Measurements from ENCODE around the gene RALGAPB. TPM values are rescaled to one million over a fixed set of nuclear protein-coding genes. Genes with fewer than 3 reads are reported as not detected.

RALGAPB gene
- total and polyA plus RNA-seq, 9 donors, result 16.4 to 23.6 (median 18.1) TPM

DNA sequence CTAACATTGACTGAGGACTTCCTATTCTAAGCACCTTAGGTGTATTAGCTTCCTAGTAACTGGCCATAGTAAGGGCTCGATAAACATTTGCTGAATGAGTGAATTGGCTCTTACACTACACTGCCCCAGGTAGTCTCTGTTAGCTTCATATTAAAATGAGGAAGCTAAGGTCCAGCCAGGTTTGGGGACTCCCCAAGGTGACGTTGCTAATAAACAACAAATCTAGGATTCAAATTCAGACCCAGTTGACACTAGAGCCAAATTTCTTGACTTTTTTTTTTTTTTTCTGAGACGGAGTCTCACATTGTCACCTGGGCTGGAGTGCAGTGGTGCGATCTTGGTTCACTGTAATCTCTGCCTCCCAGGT is 145.2 kb downstream of the RALGAPB start:
- H3K4me1 ChIP-seq (ENCODE audit: control insufficient read depth, insufficient read depth, low read length), result no peaks in the 10 kb centered on the region
- H3K27ac ChIP-seq (ENCODE audit: low read length), result no peak overlapping the region
- 80% methylated on average over 4 of the region's 4 CpGs for WGBS (ENCODE audit: insufficient coverage)
- no peak overlapping the region for H3K4me3 ChIP-seq (ENCODE audit: low read length)
- H3K27me3 ChIP-seq (ENCODE audit: control insufficient read depth, insufficient read depth, low read length), result peaks cover 31% of the 10 kb centered on the region
- H3K9me3 ChIP-seq (replicated peaks; ENCODE audit: control insufficient read depth, low read depth, low read length), result no peaks in the 10 kb centered on the region
- DNase-seq, result no peak
- H3K36me3 ChIP-seq (ENCODE audit: control insufficient read depth, insufficient read depth, low read length), result no peaks in the 10 kb centered on the region

DNA sequence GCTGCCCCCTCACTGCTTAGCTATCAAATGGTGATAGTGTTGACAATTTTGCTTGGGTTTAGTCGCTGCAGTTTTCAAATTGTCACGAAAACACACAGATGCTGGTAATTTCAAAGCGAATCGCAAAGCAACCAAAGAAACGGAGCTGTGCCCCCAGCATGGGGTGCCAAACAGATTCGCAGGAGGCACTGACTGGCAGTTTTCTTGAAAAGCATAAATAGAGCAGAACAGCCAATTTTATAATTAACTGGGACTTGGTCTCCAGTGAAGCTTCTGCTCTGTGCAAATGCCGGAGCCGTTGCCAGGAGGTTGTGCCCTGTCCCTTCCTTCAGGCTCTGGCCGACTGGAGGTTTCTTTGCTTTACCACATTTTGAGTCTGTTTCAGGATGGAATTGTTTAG is 147.8 kb downstream of the RALGAPB start:
- Histone ChIP-seq H3K27ac (ENCODE audit: low read length) (no peak overlapping the region), H3K4me3 (ENCODE audit: low read length) (no peak overlapping the region), H3K9me3 (replicated peaks; ENCODE audit: control insufficient read depth, low read depth, low read length) (no peaks in the 10 kb centered on the region), H3K36me3 (ENCODE audit: control insufficient read depth, insufficient read depth, low read length) (no peaks in the 10 kb centered on the region), H3K27me3 (ENCODE audit: control insufficient read depth, insufficient read depth, low read length) (peaks cover 28% of the 10 kb centered on the region), H3K4me1 (ENCODE audit: control insufficient read depth, insufficient read depth, low read length) (no peaks in the 10 kb centered on the region)
- 74% methylated on average over 7 of the region's 9 CpGs for WGBS (ENCODE audit: insufficient coverage)
- DNase-seq, result no peak

DNA sequence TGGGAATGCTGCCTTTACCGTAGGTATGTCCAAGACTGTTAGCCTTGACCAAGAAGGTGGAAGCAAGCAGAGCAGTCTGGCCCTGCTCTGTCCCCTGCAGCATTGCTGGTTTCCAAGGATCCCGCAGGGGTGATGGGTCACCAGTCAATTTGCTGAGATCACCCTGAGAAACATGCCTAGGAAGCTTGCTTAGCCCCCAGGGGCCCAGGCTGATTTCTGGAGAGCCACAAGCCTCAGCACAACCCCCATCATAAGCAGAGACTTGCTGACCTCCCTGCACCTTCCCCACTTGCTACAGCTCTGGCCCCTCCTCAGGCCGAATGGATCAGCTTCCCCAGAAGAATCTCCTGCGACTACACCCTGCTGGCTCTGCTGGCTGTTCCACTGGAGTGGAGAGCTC is 150.4 kb downstream of the RALGAPB start:
- Histone ChIP-seq H3K27ac (ENCODE audit: low read length) (no peak overlapping the region), H3K27me3 (ENCODE audit: control insufficient read depth, insufficient read depth, low read length) (peaks cover 18% of the 10 kb centered on the region), H3K4me1 (ENCODE audit: control insufficient read depth, insufficient read depth, low read length) (no peaks in the 10 kb centered on the region), H3K36me3 (ENCODE audit: control insufficient read depth, insufficient read depth, low read length) (no peaks in the 10 kb centered on the region), H3K4me3 (ENCODE audit: low read length) (no peak overlapping the region), H3K9me3 (replicated peaks; ENCODE audit: control insufficient read depth, low read depth, low read length) (no peaks in the 10 kb centered on the region)
- WGBS (ENCODE audit: insufficient coverage), result 49% methylated on average over 2 of the region's 4 CpGs
- no peak for DNase-seq

DNA sequence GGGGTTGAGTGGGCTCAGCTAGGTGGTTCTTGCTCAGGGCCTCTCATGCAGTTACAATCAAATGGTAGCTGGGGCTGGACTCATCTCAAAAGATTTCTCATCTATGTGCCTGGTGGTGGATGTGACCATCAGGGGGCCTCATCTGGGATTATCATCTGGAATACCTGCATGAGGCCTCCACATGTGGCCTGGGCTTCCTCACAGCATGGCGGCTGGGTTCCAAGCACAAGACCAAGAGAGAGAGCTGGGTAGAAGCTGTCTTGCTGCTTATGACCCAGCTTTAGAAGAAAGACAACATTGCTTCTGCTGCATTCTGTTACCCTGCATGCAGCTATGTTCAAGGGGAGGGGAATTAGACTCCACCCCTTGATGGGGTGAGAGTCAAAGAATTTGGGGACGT is 151.4 kb downstream of the RALGAPB start:
- no peaks in the 10 kb centered on the region for H3K9me3 ChIP-seq (replicated peaks; ENCODE audit: control insufficient read depth, low read depth, low read length)
- H3K27me3 ChIP-seq (ENCODE audit: control insufficient read depth, insufficient read depth, low read length), result peaks cover 15% of the 10 kb centered on the region
- 85% methylated on average over 1 of the region's 2 CpGs for WGBS (ENCODE audit: insufficient coverage)
- no peaks in the 10 kb centered on the region for H3K4me1 ChIP-seq (ENCODE audit: control insufficient read depth, insufficient read depth, low read length)
- no peak overlapping the region for H3K4me3 ChIP-seq (ENCODE audit: low read length)
- no peaks in the 10 kb centered on the region for H3K36me3 ChIP-seq (ENCODE audit: control insufficient read depth, insufficient read depth, low read length)
- H3K27ac ChIP-seq (ENCODE audit: low read length), result no peak overlapping the region
- no peak for DNase-seq

DNA sequence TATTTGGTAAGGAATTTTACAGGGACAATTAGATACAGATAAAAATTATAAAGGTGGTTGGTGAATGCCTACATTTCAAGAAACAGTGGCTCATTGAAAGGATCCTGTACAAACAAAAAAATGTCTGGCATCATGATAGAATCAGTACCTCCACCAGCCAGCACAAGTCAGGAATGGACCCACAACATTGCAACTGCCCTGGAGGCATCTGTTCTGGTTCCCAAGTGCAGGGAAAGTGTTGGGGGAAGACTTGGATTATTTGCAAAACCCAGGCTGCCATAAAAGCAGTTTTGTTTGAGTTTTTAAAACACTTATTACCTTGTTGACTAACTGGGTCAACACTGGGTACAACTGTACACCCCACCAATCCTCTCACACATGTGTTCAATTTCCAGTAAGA is 153.3 kb downstream of the RALGAPB start:
- H3K36me3 ChIP-seq (ENCODE audit: control insufficient read depth, insufficient read depth, low read length), result no peaks in the 10 kb centered on the region
- no peak for DNase-seq
- no peaks in the 10 kb centered on the region for H3K4me1 ChIP-seq (ENCODE audit: control insufficient read depth, insufficient read depth, low read length)
- no peak overlapping the region for H3K27ac ChIP-seq (ENCODE audit: low read length)
- no peak overlapping the region for H3K4me3 ChIP-seq (ENCODE audit: low read length)
- peaks cover 13% of the 10 kb centered on the region for H3K27me3 ChIP-seq (ENCODE audit: control insufficient read depth, insufficient read depth, low read length)
- no peaks in the 10 kb centered on the region for H3K9me3 ChIP-seq (replicated peaks; ENCODE audit: control insufficient read depth, low read depth, low read length)

DNA sequence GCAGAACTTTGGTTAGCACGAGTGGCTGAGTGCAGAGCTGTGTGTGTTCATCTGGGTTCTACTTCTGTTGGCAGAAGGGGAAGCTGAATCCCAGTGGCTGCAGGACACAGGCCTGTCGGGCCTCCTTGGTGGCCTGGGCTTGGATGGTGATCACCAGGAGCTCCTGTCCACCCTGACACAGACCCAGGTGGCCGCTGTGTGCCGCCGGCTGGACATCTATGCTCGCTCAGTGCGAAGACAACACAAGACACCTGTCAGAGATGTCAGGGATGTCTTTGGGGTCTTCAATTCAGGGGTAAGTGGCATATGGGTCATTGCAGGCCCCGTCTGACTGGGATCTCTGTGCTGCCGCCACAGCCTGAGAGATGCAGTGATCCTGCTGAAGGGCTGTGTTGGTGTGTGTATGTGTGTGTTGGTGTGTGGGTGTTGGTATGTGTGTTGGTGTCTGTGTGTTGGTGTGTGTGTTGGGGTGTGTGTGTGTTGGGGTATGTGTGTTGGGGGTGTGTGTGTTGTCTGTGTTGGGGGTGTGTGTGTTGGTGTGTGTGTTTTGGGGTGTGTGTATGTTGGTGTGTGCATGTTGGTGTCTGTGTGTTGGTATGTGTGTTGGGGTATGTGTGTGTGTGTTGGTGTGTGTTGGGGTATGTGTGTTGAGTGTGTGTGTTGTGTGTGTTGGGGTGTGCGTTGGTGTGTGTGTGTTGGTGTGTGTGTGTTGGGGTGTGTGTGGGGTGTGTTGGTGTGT is 154.4 kb downstream of the RALGAPB start:
- H3K4me3 ChIP-seq (ENCODE audit: low read length), result no peak overlapping the region
- H3K36me3 ChIP-seq (ENCODE audit: control insufficient read depth, insufficient read depth, low read length), result no peaks in the 10 kb centered on the region
- DNase-seq, result no peak
- H3K9me3 ChIP-seq (replicated peaks; ENCODE audit: control insufficient read depth, low read depth, low read length), result no peaks in the 10 kb centered on the region
- WGBS (ENCODE audit: insufficient coverage), result 79% methylated on average over 10 of the region's 10 CpGs
- H3K27me3 ChIP-seq (ENCODE audit: control insufficient read depth, insufficient read depth, low read length), result peaks cover 10% of the 10 kb centered on the region
- no peak overlapping the region for H3K27ac ChIP-seq (ENCODE audit: low read length)
- no peaks in the 10 kb centered on the region for H3K4me1 ChIP-seq (ENCODE audit: control insufficient read depth, insufficient read depth, low read length)

Other genes starting within 250 kb of the RALGAPB start
- 8.7 TPM for gene KIAA1755, start 212.1 kb upstream of the RALGAPB start, total RNA-seq
- 10 to 100 TPM in 4 of 8 donors, 1 to 10 TPM in 4; 5.0 to 19.6 (median 10.4) TPM for gene KIAA1755, start 212.1 kb upstream of the RALGAPB start, polyA plus RNA-seq (ENCODE audit: insufficient read depth in 1 of 8, insufficient read length in 8 of 8, low replicate concordance in 1 of 8)
- gene BPI, start 168.7 kb upstream of the RALGAPB start, total RNA-seq, result 0.40 TPM
- 1 to 10 TPM in 3 of 8 donors, under 1 TPM in 5; 0.45 to 2.7 (median 0.86) TPM for gene BPI, start 168.7 kb upstream of the RALGAPB start, polyA plus RNA-seq (ENCODE audit: insufficient read depth in 1 of 8, insufficient read length in 8 of 8, low replicate concordance in 1 of 8)
- not detected for gene LBP, start 126.4 kb upstream of the RALGAPB start, total RNA-seq
- gene LBP, start 126.4 kb upstream of the RALGAPB start, polyA plus RNA-seq (ENCODE audit: insufficient read depth in 1 of 8, insufficient read length in 8 of 8, low replicate concordance in 1 of 8), result under 1 TPM in 1 of 8 donors, not detected in 7; 0.08 TPM
- 11.4 TPM for gene SNHG17, start 37.5 kb upstream of the RALGAPB start, total RNA-seq
- 10 to 100 TPM; 18.0 to 35.0 (median 22.7) TPM for gene SNHG17, start 37.5 kb upstream of the RALGAPB start, polyA plus RNA-seq (ENCODE audit: insufficient read depth in 1 of 8, insufficient read length in 8 of 8, low replicate concordance in 1 of 8)
- gene ADIG, start 108.4 kb downstream of the RALGAPB start, total RNA-seq, result not detected
- gene ADIG, start 108.4 kb downstream of the RALGAPB start, polyA plus RNA-seq (ENCODE audit: insufficient read depth in 1 of 8, insufficient read length in 8 of 8, low replicate concordance in 1 of 8), result not detected
- gene ARHGAP40, start 129.0 kb downstream of the RALGAPB start, total RNA-seq, result under 0.01 TPM
- gene ARHGAP40, start 129.0 kb downstream of the RALGAPB start, polyA plus RNA-seq (ENCODE audit: insufficient read depth in 1 of 8, insufficient read length in 8 of 8, low replicate concordance in 1 of 8), result under 1 TPM in 4 of 8 donors, not detected in 4; 0.08 to 0.86 (median 0.21) TPM

Data from muscle of leg (tissue), 11 donors.